CD4-positive, alpha-beta T cell treated with Interleukin-4 for 4 hours (primary cell): ENCODE results near the gene SLC25A21.

ENCODE experiments used
- DNase-seq: peaks from one replicate; pipeline ENCODE4 v3.0.0-alpha.2; 2020

SLC25A21 gene

GRCh38 chr14:36857136-36857535 lies 315.3 kb downstream of the SLC25A21 start:
- DNase-seq: no peak

GRCh38 chr14:36856095-36856878 lies 316.1 kb downstream of the SLC25A21 start:
- DNase-seq: no peak

- no peak for DNase-seq
Measured at GRCh38 chr14:36855396-36855795, 317.0 kb downstream of the SLC25A21 start.

- no peak for DNase-seq
Measured at GRCh38 chr14:36852981-36853691, 319.3 kb downstream of the SLC25A21 start.

- DNase-seq: no peak
Measured at GRCh38 chr14:36848213-36848612, 324.2 kb downstream of the SLC25A21 start.

GRCh38 chr14:36847366-36847765 lies 325.0 kb downstream of the SLC25A21 start:
- no peak for DNase-seq

GRCh38 chr14:36845356-36846012 lies 326.9 kb downstream of the SLC25A21 start:
- DNase-seq: no peak

GRCh38 chr14:36844443-36845195 lies 327.8 kb downstream of the SLC25A21 start:
- DNase-seq: no peak

GRCh38 chr14:36843410-36843809 lies 329.0 kb downstream of the SLC25A21 start:
- no peak for DNase-seq

GRCh38 chr14:36835128-36835527 lies 337.3 kb downstream of the SLC25A21 start:
- DNase-seq: no peak

GRCh38 chr14:36834293-36834692 lies 338.1 kb downstream of the SLC25A21 start:
- no peak for DNase-seq

GRCh38 chr14:36829547-36829946 lies 342.9 kb downstream of the SLC25A21 start:
- DNase-seq: no peak

GRCh38 chr14:36827861-36828260 lies 344.5 kb downstream of the SLC25A21 start:
- no peak for DNase-seq

- no peak for DNase-seq
Measured at GRCh38 chr14:36826614-36827013, 345.8 kb downstream of the SLC25A21 start.

GRCh38 chr14:36824854-36825253 lies 347.6 kb downstream of the SLC25A21 start:
- DNase-seq: no peak

- DNase-seq: no peak
Measured at GRCh38 chr14:36823651-36824050, 348.8 kb downstream of the SLC25A21 start.

GRCh38 chr14:36822685-36823084 lies 349.7 kb downstream of the SLC25A21 start:
- DNase-seq: no peak

GRCh38 chr14:36820901-36821300 lies 351.5 kb downstream of the SLC25A21 start:
- no peak for DNase-seq

- DNase-seq: no peak
Measured at GRCh38 chr14:36820111-36820709, 352.2 kb downstream of the SLC25A21 start.

- DNase-seq: no peak
Measured at GRCh38 chr14:36818794-36819384, 353.5 kb downstream of the SLC25A21 start.

- DNase-seq: no peak
Measured at GRCh38 chr14:36818246-36818645, 354.2 kb downstream of the SLC25A21 start.
